MM.1S (cell line): ENCODE results near the gene OSCP1.

Experiments used
- DNase-seq: peaks from one replicate; pipeline ENCODE4 v3.0.0-alpha.2; 2015
- H2AFZ ChIP-seq: fragments of 300-600 bp; sonication (generic); 2 replicates; pipeline ENCODE4 v1.6.0; 2016; ENCODE audit warnings: antibody characterized with exemption, low read length
- H3F3A ChIP-seq: fragments of 300-600 bp; sonication (generic); 2 replicates; pipeline ENCODE4 v1.6.1; 2016; ENCODE audit warnings: mild to moderate bottlenecking, antibody characterized with exemption, low read length, moderate library complexity, mixed read lengths; ENCODE audit not compliant: insufficient read depth
- H3K27ac ChIP-seq: fragments of 300-600 bp; sonication (generic); 2 replicates; pipeline ENCODE4 v1.5.1; 2016; ENCODE audit warnings: mild to moderate bottlenecking, low read length
- H3K27me3 ChIP-seq: fragments of 300-600 bp; sonication (generic); replicated peaks from 2 replicates; pipeline ENCODE4 v1.6.0; 2016; ENCODE audit warnings: low read length; ENCODE audit not compliant: insufficient read depth
- H3K36me3 ChIP-seq: fragments of 300-600 bp; sonication (generic); replicated peaks from 2 replicates; pipeline ENCODE4 v1.6.1; 2016; ENCODE audit warnings: mild to moderate bottlenecking, low read length, mixed read lengths; ENCODE audit not compliant: insufficient read depth
- H3K4me1 ChIP-seq: fragments of 300-600 bp; sonication (generic); 2 replicates; pipeline ENCODE4 v1.6.1; 2016; ENCODE audit warnings: low read length, mixed read lengths
- H3K4me2 ChIP-seq: fragments of 300-600 bp; sonication (generic); 2 replicates; pipeline ENCODE4 v1.6.0; 2016; ENCODE audit warnings: low read depth, low read length
- H3K4me3 ChIP-seq: fragments of 300-600 bp; sonication (generic); 2 replicates; pipeline ENCODE4 v1.5.1; 2016; ENCODE audit warnings: low read length, mixed read lengths
- H3K79me2 ChIP-seq: fragments of 300-600 bp; sonication (generic); 2 replicates; pipeline ENCODE4 v1.6.1; 2016; ENCODE audit warnings: mixed run types, low read length, mixed read lengths
- H3K9ac ChIP-seq: fragments of 300-600 bp; sonication (generic); 2 replicates; pipeline ENCODE4 v1.6.1; 2016; ENCODE audit warnings: low read length, mixed read lengths
- H3K9me2 ChIP-seq: fragments of 300-600 bp; sonication (generic); replicated peaks from 2 replicates; pipeline ENCODE4 v1.6.1; 2016; ENCODE audit warnings: mild to moderate bottlenecking, low read length, mixed read lengths; ENCODE audit not compliant: insufficient read depth
- H3K9me3 ChIP-seq: fragments of 300-600 bp; sonication (generic); replicated peaks from 2 replicates; pipeline ENCODE4 v1.6.1; 2016; ENCODE audit warnings: mild to moderate bottlenecking, low read length, mixed read lengths; ENCODE audit not compliant: insufficient read depth
- H4K20me1 ChIP-seq: fragments of 300-600 bp; sonication (generic); 2 replicates; pipeline ENCODE4 v1.6.1; 2016; ENCODE audit warnings: mild to moderate bottlenecking, low read length, moderate library complexity, mixed read lengths; ENCODE audit not compliant: insufficient read depth
- CTCF ChIP-seq: fragments of 300-600 bp; sonication (generic); IDR thresholded peaks from 2 replicates; pipeline ENCODE4 v1.5.1; 2016; ENCODE audit warnings: antibody characterized with exemption, low read length, mixed read lengths
- EZH2 ChIP-seq: fragments of 300-600 bp; sonication (generic); optimal IDR thresholded peaks from 2 replicates; pipeline ENCODE3; 2017; ENCODE audit warnings: low read depth, mild to moderate bottlenecking, antibody characterized with exemption, low read length, mixed read lengths
- EZH2phosphoT487 ChIP-seq: fragments of 300-600 bp; sonication (generic); IDR thresholded peaks from 2 replicates; pipeline ENCODE4 v1.6.1; 2018; ENCODE audit warnings: antibody characterized with exemption, low read length

The OSCP1 gene

DNA sequence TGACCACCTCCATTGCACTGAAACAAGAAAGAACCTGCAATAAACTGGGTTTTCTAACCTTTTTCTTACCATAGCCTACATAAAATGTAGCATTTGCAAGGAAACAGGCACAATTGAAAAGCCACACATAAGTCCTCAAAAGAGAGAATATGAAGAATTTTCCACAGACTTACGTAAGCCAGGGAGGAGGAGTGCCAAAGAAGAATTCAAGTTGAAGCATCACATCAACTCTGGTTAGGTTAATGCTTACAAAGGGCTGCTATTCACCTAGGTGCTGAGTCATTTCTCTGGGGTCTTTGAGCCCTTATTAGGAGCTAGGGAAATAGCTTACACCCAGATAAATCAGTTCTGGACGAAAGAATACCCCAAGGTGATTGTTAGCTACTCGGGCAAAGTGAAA, 9.6 kb downstream of the OSCP1 start:
- H3K36me3 ChIP-seq = no peaks in the 10 kb centered on the region
- no peaks in the 10 kb centered on the region for H3F3A ChIP-seq
- H3K9ac ChIP-seq = no peak overlapping the region
- H3K9me2 ChIP-seq = no peaks in the 10 kb centered on the region
- H3K27ac ChIP-seq = no peak overlapping the region
- H3K27me3 ChIP-seq = no peaks in the 10 kb centered on the region
- DNase-seq = no peak
- no peak overlapping the region for H3K4me3 ChIP-seq
- H3K4me2 ChIP-seq = no peak overlapping the region
- H3K4me1 ChIP-seq = peaks cover 8% of the 10 kb centered on the region
- H2AFZ ChIP-seq = no peak overlapping the region
- TF ChIP-seq EZH2 = no peak
- H3K79me2 ChIP-seq = no peaks in the 10 kb centered on the region
- H3K9me3 ChIP-seq = no peaks in the 10 kb centered on the region
- no peaks in the 10 kb centered on the region for H4K20me1 ChIP-seq

DNA sequence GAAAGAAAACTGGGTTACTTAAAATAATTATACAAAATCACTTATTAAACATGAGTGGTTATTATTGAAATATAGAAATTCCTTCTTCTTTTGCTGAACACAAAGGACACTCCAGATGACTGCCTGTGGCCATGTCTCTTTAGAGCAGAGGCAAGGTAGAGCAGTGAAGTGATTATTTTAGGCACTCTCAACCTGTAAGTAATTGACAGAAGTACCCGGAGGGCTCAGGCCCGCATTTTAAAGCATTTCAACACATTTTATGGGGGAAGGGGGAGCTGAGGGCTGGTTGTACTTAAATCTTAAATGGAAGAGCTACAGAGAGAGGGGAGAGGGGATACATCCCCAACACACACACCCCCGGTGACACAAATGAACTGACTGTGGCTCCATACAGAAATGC, 10.2 kb downstream of the OSCP1 start:
- H3F3A ChIP-seq = no peaks in the 10 kb centered on the region
- no peak overlapping the region for H2AFZ ChIP-seq
- no peak for DNase-seq
- TF ChIP-seq CTCF (no peak), EZH2phosphoT487 (no peak), EZH2 (no peak)
- H3K4me3 ChIP-seq = no peak overlapping the region
- no peak overlapping the region for H3K9ac ChIP-seq
- no peaks in the 10 kb centered on the region for H3K9me3 ChIP-seq
- H4K20me1 ChIP-seq = no peaks in the 10 kb centered on the region
- no peak overlapping the region for H3K27ac ChIP-seq
- no peaks in the 10 kb centered on the region for H3K36me3 ChIP-seq
- H3K9me2 ChIP-seq = no peaks in the 10 kb centered on the region
- H3K4me1 ChIP-seq = peaks cover 8% of the 10 kb centered on the region
- H3K4me2 ChIP-seq = no peak overlapping the region
- no peaks in the 10 kb centered on the region for H3K79me2 ChIP-seq
- H3K27me3 ChIP-seq = no peaks in the 10 kb centered on the region

GRCh38 chr1:36438715-36439114, 11.5 kb downstream of the OSCP1 start:
- Histone ChIP-seq H3K27ac (no peak overlapping the region), H3F3A (no peaks in the 10 kb centered on the region), H3K9ac (no peak overlapping the region), H3K36me3 (no peaks in the 10 kb centered on the region), H2AFZ (no peak overlapping the region), H3K27me3 (no peaks in the 10 kb centered on the region), H3K4me1 (peaks cover 8% of the 10 kb centered on the region), H3K4me3 (no peak overlapping the region), H3K9me2 (no peaks in the 10 kb centered on the region), H3K9me3 (no peaks in the 10 kb centered on the region), H3K4me2 (no peak overlapping the region), H3K79me2 (no peaks in the 10 kb centered on the region), H4K20me1 (no peaks in the 10 kb centered on the region)
- TF ChIP-seq CTCF (no peak), EZH2phosphoT487 (no peak), EZH2 (no peak)
- no peak for DNase-seq

DNA sequence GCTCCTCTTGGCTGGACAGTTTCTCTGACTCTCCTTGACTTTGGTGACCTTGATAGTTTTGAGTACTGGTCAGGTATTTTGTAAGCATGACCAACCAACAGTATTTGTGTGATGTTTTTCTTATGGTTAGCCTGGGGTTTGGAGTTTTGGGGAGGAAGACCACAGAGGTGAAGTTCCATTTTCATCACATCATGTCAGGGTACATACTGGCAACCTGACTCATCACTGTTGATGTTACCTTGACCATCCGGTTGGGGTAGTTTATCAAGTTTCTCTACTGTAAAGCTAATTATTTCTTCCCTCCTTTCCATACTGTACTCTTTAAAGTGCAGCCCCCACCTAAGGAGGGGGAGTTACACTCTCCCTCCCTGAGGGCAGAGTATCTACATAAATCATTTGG, 13.4 kb downstream of the OSCP1 start:
- peak; percentile 57 for DNase-seq
- Histone ChIP-seq H3K9ac (no peak overlapping the region), H2AFZ (no peak overlapping the region), H4K20me1 (no peaks in the 10 kb centered on the region), H3K9me3 (no peaks in the 10 kb centered on the region), H3K27me3 (no peaks in the 10 kb centered on the region), H3F3A (no peaks in the 10 kb centered on the region), H3K9me2 (no peaks in the 10 kb centered on the region), H3K4me1 (peaks cover 8% of the 10 kb centered on the region), H3K4me3 (no peak overlapping the region), H3K79me2 (no peaks in the 10 kb centered on the region), H3K4me2 (peak overlapping the region; percentile 39), H3K36me3 (no peaks in the 10 kb centered on the region), H3K27ac (peak overlapping the region; percentile 64; the same call in 1 of the 2 replicates)
- no peak for TF ChIP-seq EZH2phosphoT487
- TF ChIP-seq CTCF = no peak
- TF ChIP-seq EZH2 = no peak
